ENCODE measurements around the gene MYO1D.
"Not testable (repeated sequence)": the region's sequence is repeated elsewhere in the genome, so short reads cannot be mapped to it uniquely, and the experiment has no call there.

MYO1D gene

GRCh38 chr17:32854207-32854606, 22.7 kb downstream of the MYO1D start:
- DNase-seq = no peak

DNA sequence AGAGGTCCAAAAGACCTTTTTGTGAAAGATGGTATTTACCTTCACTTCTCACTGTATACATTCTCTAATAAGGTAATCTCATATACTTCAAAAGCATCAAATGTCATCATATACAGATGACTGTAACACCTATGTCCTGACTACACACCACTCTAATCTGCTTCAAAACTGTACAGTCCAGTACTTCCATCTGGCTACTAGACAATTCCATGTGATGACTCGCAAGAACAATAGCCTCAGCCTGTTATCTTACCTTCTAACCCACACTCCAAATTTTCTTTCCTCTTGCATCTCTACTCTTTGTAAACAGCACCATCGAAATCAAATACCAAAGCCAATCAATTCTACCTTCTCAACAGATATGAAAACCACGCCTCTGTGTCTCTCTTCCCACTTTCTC, 24.1 kb downstream of the MYO1D start:
- DNase-seq = no peak

DNA sequence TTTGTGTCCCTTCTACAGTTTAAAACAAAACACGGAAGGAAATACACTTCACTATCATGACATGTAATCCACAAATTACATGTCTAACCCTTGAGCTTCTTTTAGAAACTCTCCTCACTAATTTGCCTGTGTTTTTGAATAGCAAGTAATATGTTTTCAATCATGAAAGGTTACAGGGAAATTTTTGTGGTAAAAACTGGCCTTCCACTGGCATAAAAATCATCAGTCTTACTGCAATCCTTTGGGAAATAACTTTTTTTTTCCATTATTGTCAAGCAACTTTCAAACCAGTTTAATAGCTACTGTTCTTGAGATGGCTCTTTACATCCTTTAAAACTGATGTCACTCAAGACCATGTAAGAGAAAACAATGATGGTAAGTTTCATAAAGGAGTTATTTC, 27.0 kb downstream of the MYO1D start:
- no peak for DNase-seq

DNA sequence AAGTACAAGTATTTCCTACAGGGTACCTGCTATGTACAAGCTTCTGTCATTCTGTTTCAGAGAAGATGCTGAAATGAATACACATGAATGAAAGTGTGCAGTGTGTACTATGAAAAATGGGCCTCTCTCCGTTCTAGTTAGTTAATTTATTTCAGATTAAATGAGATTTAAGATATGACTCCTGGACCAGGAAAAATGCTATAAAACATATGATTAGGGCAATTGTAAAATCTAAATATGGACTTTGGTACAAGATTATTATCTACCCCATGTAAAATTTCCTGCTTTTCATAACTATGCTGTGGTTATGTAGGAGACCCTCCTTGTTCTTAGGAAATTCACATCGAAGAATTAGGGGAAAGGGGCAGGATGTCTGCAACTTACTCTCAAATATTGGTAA, 28.9 kb downstream of the MYO1D start:
- DNase-seq = no peak

GRCh38 chr17:32846143-32846542, 30.8 kb downstream of the MYO1D start:
- no peak for DNase-seq

DNA sequence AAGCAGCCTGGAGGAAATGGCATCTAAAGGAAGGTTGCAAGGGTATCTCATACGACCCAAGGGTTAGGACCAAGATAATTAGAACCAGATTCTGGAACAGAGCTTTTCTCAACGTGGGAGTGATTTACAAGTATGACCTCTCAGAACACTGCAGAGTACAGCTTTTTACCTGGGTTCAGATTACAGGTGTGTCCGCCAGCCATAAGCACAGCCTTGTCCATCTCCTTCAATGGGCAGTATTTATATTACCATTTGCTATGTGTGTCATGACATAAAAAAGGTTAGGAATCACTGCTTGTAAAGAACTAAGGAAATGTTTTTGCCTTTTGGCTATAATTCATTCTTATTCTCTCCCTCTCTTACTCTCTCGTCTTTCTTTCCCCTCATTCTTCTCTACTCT, 36.7 kb downstream of the MYO1D start:
- no peak for DNase-seq

DNA sequence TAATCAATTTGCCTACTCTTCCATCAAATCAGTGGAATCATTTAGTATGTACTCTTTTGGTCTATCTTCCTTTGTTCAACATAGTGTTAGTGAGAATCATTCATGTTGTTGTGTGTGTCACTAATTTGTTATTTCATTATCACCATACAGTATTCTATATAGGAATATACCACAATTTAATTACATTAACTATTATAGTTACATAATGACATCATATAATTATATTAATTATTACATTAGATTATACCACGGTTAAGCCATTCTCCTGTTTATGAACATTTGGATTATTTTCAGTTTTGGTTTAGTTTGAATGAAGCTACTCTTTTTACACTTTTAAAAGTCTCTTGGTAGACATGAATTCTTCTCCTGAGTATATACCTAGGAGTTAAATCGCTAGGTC, 40.4 kb downstream of the MYO1D start:
- DNase-seq = no peak

DNA sequence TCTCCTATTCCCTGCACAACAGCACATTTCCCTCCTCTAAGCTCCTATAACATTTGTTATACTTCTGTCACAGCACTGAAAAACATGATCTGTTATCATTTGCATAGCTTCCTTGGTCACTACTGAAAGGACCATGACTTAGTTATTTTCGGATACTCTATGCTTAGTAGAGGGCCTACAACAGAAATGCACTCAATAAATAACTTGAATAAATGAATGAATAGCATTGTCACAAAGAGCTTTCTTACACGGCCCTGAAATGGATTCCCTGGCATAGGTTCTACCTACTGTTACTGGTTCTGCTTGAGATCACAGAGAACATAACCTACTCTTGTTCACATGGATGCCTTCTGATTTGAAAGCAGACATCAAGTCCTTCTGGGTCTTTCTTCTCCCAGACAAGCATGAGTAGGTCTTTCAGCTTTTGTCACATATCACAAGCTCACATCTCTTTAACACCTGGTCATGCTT, 41.6 kb downstream of the MYO1D start:
- DNase-seq = no peak

DNA sequence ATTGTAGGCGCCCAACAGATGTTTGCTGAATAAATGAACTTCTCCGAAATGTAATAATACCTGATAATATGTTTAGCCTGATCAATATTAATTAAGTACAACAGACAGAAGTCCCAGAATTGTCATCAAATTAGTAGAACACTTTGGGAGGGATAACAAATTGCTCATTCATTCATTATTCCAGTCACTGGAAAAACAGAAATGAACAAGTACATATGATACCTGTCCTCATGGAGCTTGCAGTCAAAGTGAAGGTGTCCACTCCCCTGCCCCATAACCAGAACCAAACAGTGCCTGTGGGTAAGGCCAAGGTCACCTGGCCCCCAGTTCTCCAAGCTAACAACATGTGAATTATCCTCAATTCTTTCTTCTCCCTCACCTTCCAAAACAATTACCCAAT, 42.8 kb downstream of the MYO1D start:
- DNase-seq = no peak

- DNase-seq = no peak
Observed at GRCh38 chr17:32833526-32833925, 43.4 kb downstream of the MYO1D start.

- no peak for DNase-seq
Observed at GRCh38 chr17:32833076-32833475, 43.8 kb downstream of the MYO1D start.

GRCh38 chr17:32831627-32832243, 45.2 kb downstream of the MYO1D start:
- no peak for DNase-seq

DNA sequence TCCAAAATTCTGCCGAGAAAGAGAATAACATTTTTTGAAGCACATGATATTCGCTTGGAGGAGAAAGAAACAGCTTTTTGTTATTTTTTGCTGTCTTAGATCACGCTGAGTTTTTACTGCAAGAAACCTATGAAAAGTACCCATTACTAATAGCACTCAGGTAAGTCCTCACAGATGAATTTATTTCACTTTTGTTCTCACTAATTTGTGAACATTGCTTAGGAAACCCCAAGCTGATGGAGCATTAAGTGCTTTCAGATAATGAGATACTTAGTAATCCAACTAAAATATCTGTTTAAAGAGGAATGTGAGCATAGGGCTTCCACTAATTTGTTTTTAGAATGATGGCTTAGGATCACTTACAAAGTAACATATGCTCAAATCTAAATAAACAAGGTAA, 45.7 kb downstream of the MYO1D start:
- DNase-seq = no peak

DNA sequence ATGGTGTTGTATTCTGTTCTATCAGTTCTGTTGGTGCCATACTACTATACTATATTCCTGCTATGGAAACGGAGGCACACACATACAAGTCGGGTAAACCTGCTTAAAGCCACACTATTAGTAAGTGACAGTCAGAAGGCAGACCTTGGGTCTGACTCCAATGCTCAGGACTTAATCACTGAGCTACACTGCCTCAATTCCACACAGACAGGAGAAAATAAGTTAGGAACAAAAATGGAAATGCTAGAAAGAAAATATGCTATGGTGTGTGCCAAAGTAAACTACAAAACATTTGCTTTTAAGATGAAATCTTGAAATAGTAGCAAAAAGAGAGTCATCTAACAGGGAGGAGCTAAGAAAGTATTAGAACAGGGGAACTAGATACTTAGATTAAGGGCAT, 48.1 kb downstream of the MYO1D start:
- no peak for DNase-seq

DNA sequence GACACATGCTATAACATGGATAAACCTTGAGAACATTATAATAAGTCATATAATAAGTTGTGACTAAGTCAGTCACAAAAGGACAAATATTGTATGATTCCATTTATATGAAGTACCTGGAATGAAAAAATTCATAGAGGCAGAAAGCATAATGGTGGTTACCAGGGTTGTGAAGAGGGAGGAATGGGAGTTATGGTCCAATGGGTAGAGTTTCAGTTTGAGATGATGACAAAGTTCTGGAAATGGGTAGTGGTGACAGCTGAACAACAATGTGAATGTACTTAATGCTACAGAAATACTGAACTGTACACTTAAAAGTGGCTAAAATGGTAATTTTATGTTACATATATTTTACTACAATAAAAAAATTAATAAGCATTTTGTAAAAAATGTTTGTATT, 49.7 kb downstream of the MYO1D start:
- no peak for DNase-seq

DNA sequence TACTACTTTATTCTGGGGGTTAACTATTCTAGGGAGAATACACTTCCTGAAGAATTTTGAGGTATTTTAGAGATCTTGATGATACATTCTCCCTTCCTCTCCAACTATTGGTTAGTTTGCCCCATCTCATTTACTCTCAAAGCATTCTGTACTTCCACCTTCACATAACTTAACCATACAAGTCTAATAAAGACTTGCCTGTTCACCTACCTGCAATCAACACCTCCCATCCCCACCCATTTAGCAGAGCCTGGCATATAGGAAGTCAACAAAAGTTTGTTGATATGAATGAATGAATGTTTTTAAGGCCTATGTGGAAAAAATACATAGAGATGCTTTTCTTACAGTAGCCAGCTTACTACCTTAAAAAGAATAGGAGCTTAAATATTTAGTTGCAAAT, 50.8 kb downstream of the MYO1D start:
- DNase-seq = no peak

DNA sequence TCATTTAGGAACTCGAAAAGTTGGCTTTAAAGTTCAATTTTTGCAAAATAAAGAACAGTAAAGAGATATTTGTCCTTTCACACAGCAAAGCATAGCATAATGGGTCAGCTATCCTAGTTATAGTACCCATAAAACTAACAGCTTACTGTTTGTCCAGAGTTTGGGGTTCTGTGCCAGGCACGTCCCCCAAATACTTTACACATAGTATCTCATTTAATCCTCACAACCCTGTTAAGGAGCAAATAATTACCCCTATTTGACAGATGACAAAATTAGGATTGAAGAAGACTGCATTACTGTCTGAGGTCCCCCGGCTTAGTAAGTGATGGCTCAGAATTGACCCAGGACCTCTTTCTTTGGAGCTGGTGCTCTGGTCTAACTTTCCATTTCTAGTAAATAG, 52.6 kb downstream of the MYO1D start:
- DNase-seq = no peak

- DNase-seq = no peak
Observed at GRCh38 chr17:32822996-32823395, 53.9 kb downstream of the MYO1D start.

DNA sequence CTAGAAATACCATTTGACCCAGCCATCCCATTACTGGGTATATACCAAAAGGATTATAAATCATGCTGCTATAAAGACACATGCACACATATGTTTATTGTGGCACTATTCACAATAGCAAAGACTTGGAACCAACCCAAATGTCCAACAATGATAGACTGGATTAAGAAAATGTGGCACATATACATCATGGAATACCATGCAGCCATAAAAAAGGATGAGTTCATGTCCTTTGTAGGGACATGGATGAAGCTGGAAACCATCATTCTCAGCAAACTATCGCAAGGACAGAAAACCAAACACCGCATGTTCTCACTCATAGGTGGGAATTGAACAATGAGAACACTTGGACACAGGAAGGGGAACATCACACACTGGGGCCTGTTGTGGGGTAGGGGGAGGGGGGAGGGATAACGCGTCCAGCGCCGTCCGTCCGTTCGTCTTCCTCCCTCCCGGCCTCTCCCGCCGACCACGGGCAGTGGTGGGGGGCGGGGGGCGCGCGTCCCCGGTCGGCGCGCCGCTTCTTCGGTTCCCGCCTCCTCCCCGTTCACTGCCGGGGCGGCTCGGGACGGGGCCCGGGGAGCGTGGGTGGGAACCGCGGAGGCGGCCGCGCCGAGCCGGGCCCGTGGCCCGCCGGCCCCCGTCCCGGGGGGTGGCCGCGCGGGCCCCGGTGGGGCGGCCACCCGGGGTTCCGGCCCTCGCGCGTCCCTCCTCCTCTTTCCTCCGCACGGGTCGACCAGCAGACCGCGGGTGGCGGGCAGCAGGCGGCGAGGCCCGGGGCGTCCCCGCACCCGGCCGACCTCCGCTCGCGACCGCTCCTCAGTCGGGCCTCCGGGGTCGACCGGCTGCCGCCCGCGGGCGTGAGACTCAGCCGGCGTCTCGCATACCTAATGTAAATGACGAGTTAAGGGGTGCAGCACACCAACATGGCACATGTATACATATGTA, 54.7 kb downstream of the MYO1D start:
- not testable (repeated sequence) for DNase-seq

DNA sequence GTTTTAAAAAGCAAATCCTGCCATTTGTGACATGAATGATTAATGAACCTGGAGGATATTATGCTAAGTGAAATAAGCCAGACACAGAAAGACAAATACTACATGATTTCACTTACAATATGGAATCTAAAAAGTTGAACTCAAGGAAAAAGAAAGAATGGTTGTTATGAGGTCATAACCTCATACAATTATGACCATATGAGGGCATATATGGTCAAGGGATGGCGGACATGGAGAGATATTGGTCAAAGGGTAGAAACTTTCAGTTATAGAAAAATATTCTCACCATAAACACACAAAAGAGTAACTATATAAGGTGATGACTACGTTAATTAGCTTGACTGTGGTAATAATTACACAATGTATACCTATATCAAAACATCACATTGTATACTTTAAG, 56.5 kb downstream of the MYO1D start:
- DNase-seq = no peak

GRCh38 chr17:32819787-32820186, 57.1 kb downstream of the MYO1D start:
- DNase-seq = no peak

- DNase-seq = no peak
Observed at GRCh38 chr17:32819035-32819434, 57.9 kb downstream of the MYO1D start.

DNA sequence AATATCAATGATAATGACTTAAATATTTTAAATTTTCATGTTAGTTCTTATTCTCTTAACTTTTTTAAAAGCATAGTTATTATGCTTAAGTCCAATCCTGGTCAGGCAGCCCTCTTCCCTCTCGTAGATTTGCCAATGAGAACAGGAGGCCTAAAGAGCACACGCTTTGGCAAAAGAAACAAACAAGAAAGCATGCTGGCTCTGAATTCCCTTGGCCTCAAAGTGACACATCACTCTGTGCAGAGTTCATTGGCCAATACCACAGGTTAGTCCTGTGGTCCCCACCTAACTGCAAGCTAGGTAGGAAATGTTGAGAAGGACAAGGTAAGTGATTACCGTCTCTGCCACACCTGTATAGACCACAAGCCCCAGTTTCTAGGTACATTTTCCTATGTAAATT, 61.5 kb downstream of the MYO1D start:
- no peak for DNase-seq

- no peak for DNase-seq
Observed at GRCh38 chr17:32814836-32815235, 62.1 kb downstream of the MYO1D start.

GRCh38 chr17:32813021-32813420, 63.9 kb downstream of the MYO1D start:
- DNase-seq = no peak

Data from COR-L47 (cell line).